Common myeloid progenitor, CD34-positive (primary cell): ENCODE data around the gene ZNF165.
A peak's percentile ranks its signal among the peaks of the same experiment; 100 is the strongest.

Experiments
- CTCF ChIA-PET: fragments of 350-600 bp; sonication (Branson Sonifier 250); formaldehyde crosslinking; loops from one replicate; lab custom pipeline; 2021; ENCODE audit warnings: antibody characterized with exemption; lab: Charles Lee
- POLR2A ChIA-PET: fragments of 350-600 bp; sonication (Branson Sonifier 250); formaldehyde crosslinking; loops from one replicate; lab custom pipeline; 2021; ENCODE audit warnings: antibody characterized with exemption; lab: Charles Lee
- DNase-seq, 3 donors: peaks; one replicate each; pipeline versions ENCODE4 v3.0.0 to v3.0.0-alpha.2; 2013
- H3K27ac ChIP-seq, 2 experiments: 1 replicate in 1 of 2; 2 replicates in 1 of 2; pipeline ENCODE4 v1.7.0; 2013; ENCODE audit warnings: inconsistent platforms in 2 of 2, low read length in 2 of 2, mild to moderate bottlenecking in 2 of 2, low read depth in 1 of 2, moderate library complexity in 1 of 2; ENCODE audit not compliant: severe bottlenecking in 2 of 2, insufficient read depth in 1 of 2, poor library complexity in 1 of 2
- H3K27me3 ChIP-seq, 5 experiments: replicated peaks in 2 of 5; 1 replicate in 3 of 5; 2 replicates in 2 of 5; pipeline versions ENCODE4 v1.6.1 to v1.7.0; 2013; ENCODE audit warnings: low read length in 4 of 5, mild to moderate bottlenecking in 2 of 5, moderate library complexity in 2 of 5, inconsistent platforms in 1 of 5; ENCODE audit not compliant: insufficient read depth in 5 of 5, control insufficient read depth in 4 of 5
- H3K36me3 ChIP-seq, 4 experiments: 1 replicate in 2 of 4; 2 replicates in 2 of 4; pipeline versions ENCODE4 v1.6.1 to v1.7.0; 2013; ENCODE audit warnings: low read length in 3 of 4, control low read depth in 1 of 4, mild to moderate bottlenecking in 1 of 4; ENCODE audit not compliant: control insufficient read depth in 4 of 4, insufficient read depth in 4 of 4
- H3K4me1 ChIP-seq, 4 experiments: 1 replicate in 3 of 4; 2 replicates in 1 of 4; pipeline versions ENCODE4 v1.6.1 to v1.7.1; 2013; ENCODE audit warnings: low read length in 3 of 4, mild to moderate bottlenecking in 3 of 4, control low read depth in 1 of 4, inconsistent platforms in 1 of 4, moderate library complexity in 1 of 4; ENCODE audit not compliant: control insufficient read depth in 4 of 4, insufficient read depth in 4 of 4; ENCODE audit errors: control extremely low read depth in 1 of 4
- H3K4me3 ChIP-seq, 7 experiments: 1 replicate in 4 of 7; 2 replicates in 3 of 7; pipeline versions ENCODE4 v1.5.1 to v1.7.0; 2013; ENCODE audit warnings: mild to moderate bottlenecking in 7 of 7, low read length in 6 of 7, moderate library complexity in 6 of 7, inconsistent platforms in 2 of 7, low read depth in 2 of 7, control low read depth in 1 of 7; ENCODE audit not compliant: insufficient read depth in 4 of 7, control insufficient read depth in 1 of 7; ENCODE audit errors: extremely low read depth in 1 of 7
- H3K9me3 ChIP-seq, 5 experiments: 1 replicate in 4 of 5; 2 replicates in 1 of 5; pipeline versions ENCODE4 v1.6.1 to v1.7.1; 2013; ENCODE audit warnings: low read length in 4 of 5, mild to moderate bottlenecking in 2 of 5, inconsistent platforms in 1 of 5, low read depth in 1 of 5, moderate library complexity in 1 of 5; ENCODE audit not compliant: control insufficient read depth in 4 of 5, insufficient read depth in 2 of 5; ENCODE audit errors: control extremely low read depth in 1 of 5
- WGBS: methylation state at CpG from one replicate; pipeline ENCODE4 v1.1.5; 2013; ENCODE audit not compliant: insufficient coverage; 5-methylcytosine and 5-hydroxymethylcytosine counted together

Gene ZNF165

DNA sequence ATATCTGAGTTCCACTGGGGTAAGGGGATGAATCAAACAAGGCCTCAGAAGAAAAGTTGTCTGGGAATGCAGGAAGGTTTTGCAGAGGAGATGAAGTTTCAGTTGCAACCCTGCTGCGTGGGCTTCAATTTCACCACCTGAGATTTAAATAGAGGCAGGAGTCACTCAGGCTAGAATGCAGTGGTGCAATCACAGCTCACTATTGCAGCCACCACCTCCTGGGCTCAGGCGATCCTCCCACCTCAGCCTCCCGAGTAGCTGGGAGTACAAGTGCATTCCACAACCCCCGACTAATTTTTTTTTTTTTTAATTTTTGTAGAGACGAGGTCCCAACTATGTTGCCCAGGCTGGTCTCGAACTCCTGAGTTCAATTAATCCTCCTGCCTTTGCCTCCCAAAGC, 1.5 kb upstream of the ZNF165 start:
- 96% methylated on average over 4 of the region's 6 CpGs for WGBS
- no peaks in the 10 kb centered on the region for H3K9me3 ChIP-seq

DNA sequence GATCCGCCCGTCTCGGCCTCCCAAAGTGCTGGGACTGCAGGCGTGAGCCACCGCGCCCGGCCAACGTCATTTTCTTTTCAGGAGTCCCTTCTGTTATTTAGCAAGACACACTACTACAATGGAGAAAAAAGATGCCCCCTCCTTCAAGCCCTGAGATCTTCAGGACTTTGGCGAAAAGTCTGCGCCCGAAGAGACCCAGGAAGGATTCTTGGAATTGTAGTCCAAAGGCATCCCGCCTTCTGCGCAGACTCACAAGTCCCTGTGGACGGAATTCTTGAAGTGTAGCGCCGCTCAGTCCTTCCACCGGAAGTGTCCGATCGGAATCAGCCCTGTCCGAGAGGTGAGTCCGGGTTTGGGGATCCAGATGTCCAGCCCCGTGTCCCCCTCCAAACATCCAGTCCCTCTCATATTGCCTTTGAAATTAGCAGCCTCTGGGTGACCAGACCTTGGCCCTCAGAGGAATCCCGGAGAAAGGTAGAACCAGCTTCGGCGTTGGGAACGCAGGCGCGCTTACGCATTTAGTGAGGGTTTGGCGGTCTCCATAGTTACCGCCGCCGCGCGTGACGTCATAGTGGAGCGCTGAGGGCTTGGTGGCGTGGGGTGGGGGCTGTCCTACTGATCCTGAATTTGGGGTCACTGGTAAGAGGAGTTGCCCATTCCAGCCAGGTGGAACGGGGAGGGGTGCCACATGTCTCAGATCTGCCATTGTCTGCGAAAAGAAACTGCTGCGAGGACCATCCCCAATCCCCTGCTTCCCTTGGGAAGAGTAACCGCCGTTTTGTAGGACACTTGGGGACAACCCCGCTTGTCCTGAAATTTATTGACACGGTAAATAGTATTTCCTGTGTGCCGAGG, 490 bp downstream of the ZNF165 start:
- peak overlapping the region; percentile 78 to 97 (median 87) for H3K4me3 ChIP-seq
- ChIA-PET CTCF (interaction anchor here (0.7 to 1.8 kb wide), 2 partner anchors 23 to 37 kb away, joined by 3 to 9 read pairs; no protein-coding TSS in a partner anchor), POLR2A (interaction anchor here (0.6 to 1.0 kb wide), 4 partner anchors 45 to 266 kb away, joined by 3 to 7 read pairs (median 4); a partner anchor contains a TSS)
- DNase-seq: peak; percentile 93 to 96 (median 94)
- under 1% methylated on average over 43 of the region's 46 CpGs for WGBS
- peaks cover 3 to 19% (median 7%) of the 10 kb centered on the region in 4 experiments for H3K4me1 ChIP-seq
- peaks cover 0 to 9% (median 4%) of the 10 kb centered on the region in 4 experiments for H3K36me3 ChIP-seq
- H3K9me3 ChIP-seq: no peaks in the 10 kb centered on the region
- H3K27ac ChIP-seq: peak overlapping the region; percentile 99
- no peaks in the 10 kb centered on the region for H3K27me3 ChIP-seq

More for the DNA sequence above, 1.5 kb upstream of the ZNF165 start:
- Histone ChIP-seq H3K4me1 (peaks cover 3 to 19% (median 7%) of the 10 kb centered on the region in 4 experiments), H3K27ac (peak overlapping the region in 1 of 2 experiments; percentile 99), H3K36me3 (no peaks in the 10 kb centered on the region), H3K27me3 (no peaks in the 10 kb centered on the region), H3K4me3 (no peak overlapping the region)
- POLR2A ChIA-PET: no interaction called here
- CTCF ChIA-PET: no interaction called here
- no peak for DNase-seq

DNA sequence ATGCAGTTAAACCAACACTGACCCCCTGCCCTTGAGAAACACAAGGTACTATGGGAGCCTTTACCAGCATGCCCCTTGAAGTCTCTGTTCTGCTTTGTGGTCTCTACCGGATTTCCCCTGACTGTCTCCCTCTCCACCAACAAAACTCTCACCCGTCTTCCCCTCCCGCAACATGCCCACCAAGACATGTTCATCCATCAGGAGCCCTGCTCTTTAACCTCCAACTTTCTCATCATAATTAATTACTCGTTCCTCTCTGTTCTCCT, 1.1 kb downstream of the ZNF165 start:
- 8% methylated on average over 4 of the region's 4 CpGs for WGBS
- ChIA-PET POLR2A (interaction anchor here (1.0 kb wide), 1 partner anchor 44 kb away, joined by 3 read pairs; no protein-coding TSS in a partner anchor), CTCF (interaction anchor here (0.7 to 1.8 kb wide), 2 partner anchors 23 to 37 kb away, joined by 3 to 9 read pairs; no protein-coding TSS in a partner anchor)

DNA sequence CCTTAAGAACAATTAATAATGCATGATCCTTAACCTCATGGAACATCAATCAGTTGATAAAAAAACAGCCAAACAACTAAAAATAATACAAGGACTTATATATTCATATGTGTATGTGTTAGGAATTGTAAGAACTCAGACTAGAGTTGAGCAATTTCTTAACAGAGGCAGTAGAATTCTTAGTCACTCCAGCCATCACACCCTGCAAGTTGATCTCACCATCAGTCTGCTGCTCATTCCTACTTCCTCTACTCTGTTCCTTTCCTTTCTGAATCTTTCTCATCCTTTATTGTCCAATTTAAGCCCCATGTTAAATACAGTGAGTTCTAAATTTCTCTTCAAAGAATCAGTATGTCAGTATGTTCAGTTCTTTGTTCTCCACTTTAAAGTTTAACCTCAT, 2.6 kb downstream of the ZNF165 start:
- POLR2A ChIA-PET: no interaction called here
- Histone ChIP-seq H3K4me3 (no peak overlapping the region), H3K36me3 (peaks cover 4 to 28% (median 14%) of the 10 kb centered on the region in 4 experiments), H3K4me1 (peaks cover 3 to 19% (median 7%) of the 10 kb centered on the region in 4 experiments), H3K9me3 (peaks cover 0 to 5% (median 3%) of the 10 kb centered on the region in 5 experiments), H3K27me3 (no peaks in the 10 kb centered on the region), H3K27ac (no peak overlapping the region)
- no peak for DNase-seq
- CTCF ChIA-PET: no interaction called here

More for the DNA sequence above, 1.1 kb downstream of the ZNF165 start:
- peak; percentile 67 to 80 (median 79) for DNase-seq
- peak overlapping the region; percentile 78 to 97 (median 87) for H3K4me3 ChIP-seq
- H3K9me3 ChIP-seq: no peaks in the 10 kb centered on the region
- peaks cover 0 to 14% (median 6%) of the 10 kb centered on the region in 4 experiments for H3K36me3 ChIP-seq
- H3K4me1 ChIP-seq: peaks cover 3 to 19% (median 7%) of the 10 kb centered on the region in 4 experiments
- peak overlapping the region; percentile 99 for H3K27ac ChIP-seq
- H3K27me3 ChIP-seq: no peaks in the 10 kb centered on the region

DNA sequence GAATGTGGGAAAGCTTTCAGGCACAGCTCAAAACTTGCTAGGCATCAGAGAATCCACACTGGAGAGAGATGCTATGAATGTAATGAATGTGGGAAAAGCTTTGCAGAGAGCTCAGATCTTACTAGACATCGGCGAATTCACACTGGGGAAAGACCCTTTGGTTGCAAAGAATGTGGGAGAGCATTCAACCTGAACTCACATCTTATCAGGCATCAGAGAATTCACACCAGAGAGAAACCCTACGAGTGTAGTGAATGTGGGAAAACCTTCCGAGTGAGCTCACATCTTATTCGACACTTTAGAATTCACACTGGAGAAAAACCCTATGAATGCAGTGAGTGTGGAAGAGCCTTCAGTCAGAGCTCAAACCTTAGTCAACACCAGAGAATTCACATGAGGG, 8.7 kb downstream of the ZNF165 start:
- POLR2A ChIA-PET: interaction anchor here (1.9 kb wide), 1 partner anchor 16 kb away, joined by 4 read pairs; no protein-coding TSS in a partner anchor
- 100% methylated on average over 2 of the region's 5 CpGs for WGBS
- H3K4me3 ChIP-seq: no peak overlapping the region

DNA sequence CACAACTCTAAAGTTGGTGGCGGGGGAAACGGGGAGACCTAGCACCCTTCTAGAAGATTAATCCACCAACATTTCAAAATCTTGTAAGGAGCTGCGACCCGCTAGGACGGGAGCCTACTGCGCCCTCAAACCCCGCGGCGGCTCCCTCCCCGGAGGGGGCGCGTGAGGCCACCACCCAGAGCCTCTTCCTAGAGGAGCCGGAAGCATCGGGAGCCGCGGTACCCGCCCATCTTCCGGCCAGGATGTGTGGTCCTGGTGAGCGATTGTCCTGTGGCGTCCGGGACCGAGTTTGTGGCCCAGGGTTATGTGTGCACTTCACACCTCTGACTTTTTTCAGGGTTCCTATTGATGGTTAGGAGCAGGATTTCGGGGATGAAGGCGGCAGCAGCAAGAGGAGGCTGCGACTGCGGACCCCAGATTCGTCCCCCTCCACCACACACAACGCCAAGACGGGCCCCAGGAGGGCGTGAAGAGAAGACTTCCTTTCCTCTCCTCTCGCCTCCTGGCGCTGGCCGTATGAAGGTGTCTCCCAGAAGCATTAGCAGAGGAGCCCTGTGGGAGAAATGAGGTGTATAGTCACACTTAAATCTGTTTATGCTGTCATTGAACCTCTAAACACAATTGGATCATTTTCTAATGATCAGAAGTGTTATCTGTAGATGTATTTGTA, 10.7 kb downstream of the ZNF165 start:
- 31% methylated on average over 18 of the region's 33 CpGs for WGBS
- POLR2A ChIA-PET: interaction anchor here (0.5 to 1.4 kb wide), 2 partner anchors 14 to 189 kb away, joined by 3 read pairs; no protein-coding TSS in a partner anchor
- Histone ChIP-seq H3K9me3 (peaks cover 7 to 36% (median 14%) of the 10 kb centered on the region in 5 experiments), H3K4me3 (peak overlapping the region in 4 of 7 experiments; percentile 8 to 59 (median 46)), H3K27ac (no peak overlapping the region), H3K27me3 (no peaks in the 10 kb centered on the region), H3K36me3 (peaks cover 15 to 39% (median 22%) of the 10 kb centered on the region in 4 experiments), H3K4me1 (peaks cover 0 to 3% (median 0%) of the 10 kb centered on the region in 4 experiments)
- CTCF ChIA-PET: no interaction called here
- peak in 2 of 3 donors; percentile 34 to 49 for DNase-seq

More for the DNA sequence above, 8.7 kb downstream of the ZNF165 start:
- Histone ChIP-seq H3K9me3 (peaks cover 3 to 36% (median 14%) of the 10 kb centered on the region in 5 experiments), H3K27ac (no peak overlapping the region), H3K27me3 (no peaks in the 10 kb centered on the region), H3K36me3 (peaks cover 16 to 50% (median 26%) of the 10 kb centered on the region in 4 experiments), H3K4me1 (peaks cover 0 to 3% (median 0%) of the 10 kb centered on the region in 4 experiments)
- DNase-seq: peak in 1 of 3 donors; percentile 30
- CTCF ChIA-PET: no interaction called here
